CD4-positive, alpha-beta T cell treated with Interferon alpha-2 for 1 hour (primary cell): ENCODE results near the gene TSPEAR.
"Not testable (repeated sequence)": the region's sequence is repeated elsewhere in the genome, so short reads cannot be mapped to it uniquely, and the experiment has no call there.

Experiments used
- DNase-seq, 2 donors: peaks; one replicate each; pipeline ENCODE4 v3.0.0-alpha.2; 2020 to 2022

Gene TSPEAR

DNA sequence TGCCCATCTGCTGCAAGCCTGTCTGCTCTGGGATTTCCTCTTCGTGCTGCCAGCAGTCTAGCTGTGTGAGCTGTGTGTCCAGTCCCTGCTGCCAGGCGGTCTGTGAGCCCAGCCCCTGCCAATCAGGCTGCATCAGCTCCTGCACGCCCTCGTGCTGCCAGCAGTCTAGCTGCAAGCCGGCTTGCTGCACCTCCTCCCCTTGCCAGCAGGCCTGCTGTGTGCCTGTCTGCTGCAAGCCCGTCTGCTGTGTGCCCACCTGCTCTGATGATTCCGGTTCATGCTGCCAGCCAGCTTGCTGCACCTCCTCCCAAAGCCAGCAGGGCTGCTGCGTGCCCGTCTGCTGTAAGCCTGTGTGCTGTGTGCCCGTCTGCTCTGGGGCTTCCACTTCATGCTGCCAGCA is 110.3 kb downstream of the TSPEAR start:
- not testable (repeated sequence) for DNase-seq

DNA sequence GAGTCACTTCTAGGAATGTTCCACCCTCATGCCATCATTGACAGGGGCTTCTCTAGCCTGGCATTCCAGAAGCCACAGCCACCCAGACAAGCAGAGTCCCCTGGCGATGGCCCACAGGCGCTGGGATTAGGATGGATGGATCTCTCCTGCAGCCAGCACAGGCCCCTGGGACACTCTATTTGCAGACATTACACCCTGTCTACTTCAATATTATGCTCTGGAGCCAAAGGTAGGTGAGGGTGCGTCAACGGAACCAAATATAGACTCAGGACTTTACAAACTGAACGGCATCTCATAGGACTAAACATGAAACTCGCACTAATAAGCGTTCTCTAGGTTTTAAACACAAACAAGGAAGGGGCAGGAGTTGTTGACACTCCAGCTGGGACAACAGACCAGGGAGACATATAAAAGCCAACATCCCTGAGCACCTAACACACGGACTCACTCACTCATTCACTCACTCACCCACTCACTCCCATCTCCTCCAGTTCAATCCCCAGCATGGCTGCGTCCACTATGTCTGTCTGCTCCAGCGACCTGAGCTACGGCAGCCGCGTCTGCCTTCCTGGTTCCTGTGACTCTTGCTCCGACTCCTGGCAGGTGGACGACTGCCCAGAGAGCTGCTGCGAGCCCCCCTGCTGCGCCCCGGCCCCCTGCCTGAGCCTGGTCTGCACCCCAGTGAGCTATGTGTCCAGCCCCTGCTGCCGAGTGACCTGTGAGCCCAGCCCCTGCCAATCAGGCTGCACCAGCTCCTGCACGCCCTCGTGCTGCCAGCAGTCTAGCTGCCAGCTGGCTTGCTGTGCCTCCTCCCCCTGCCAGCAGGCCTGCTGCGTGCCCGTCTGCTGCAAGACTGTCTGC is 111.0 kb downstream of the TSPEAR start, which contains the start of gene KRTAP10-7:
TSS of gene KRTAP10-7 (plus strand) at position 480 of the 861 bp plus-strand sequence. CDS start at position 505, 25 bp downstream.
- not testable (repeated sequence) for DNase-seq

DNA sequence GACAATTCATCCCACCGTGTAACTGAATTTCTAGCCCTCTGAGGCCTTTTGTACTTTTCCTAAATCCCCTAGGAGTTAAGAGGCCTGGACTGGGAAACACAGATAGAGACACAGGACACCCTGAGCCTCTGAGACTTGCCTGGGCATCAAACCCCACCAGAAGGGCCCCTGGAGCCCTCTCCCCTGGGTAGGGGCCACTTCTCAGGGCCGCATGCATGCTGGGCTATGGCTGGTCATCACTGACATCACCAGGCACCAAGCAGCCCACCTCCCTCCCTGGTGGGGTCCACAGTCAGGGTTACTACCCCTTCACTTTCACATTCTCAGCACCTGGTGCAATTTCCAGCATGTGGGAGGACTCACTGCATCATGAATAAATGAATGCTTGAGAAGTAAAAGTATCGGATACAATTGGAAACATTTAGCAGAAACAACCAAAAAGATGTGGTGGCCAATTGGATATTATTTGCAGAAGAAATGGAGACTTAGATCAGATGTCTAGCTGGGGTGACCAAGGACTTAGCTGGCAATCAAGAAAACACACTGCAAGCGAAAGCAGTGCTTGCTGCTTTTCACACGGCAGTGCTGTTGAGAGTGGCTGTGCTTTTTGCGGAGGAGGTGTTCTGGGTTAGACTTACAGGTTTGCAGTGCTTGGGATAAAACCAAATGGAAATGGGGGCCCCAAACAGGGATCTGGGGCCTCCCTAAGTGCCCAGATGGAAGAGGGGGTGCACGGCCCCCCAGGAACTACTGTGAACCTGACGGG is 111.9 kb downstream of the TSPEAR start:
- DNase-seq = no peak

DNA sequence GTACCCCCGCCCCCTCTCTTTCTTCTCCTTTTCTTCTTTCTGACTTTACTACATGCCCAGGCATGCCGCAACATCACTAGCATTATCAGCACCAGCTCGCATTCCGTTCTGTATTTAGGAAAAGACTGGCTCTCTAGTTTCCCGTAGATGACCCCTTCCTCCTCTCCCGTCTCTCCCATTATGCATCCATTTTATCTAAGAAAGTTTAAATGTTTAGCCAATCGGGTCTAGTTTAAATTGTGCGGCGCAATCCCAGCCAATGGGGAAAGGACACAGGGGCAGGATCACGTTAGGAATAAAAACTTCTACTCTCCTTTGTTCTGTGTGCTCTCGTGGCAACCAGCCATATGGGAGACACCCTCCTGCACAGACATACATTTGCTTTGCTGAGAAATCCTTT is 113.3 kb downstream of the TSPEAR start:
- DNase-seq = no peak

DNA sequence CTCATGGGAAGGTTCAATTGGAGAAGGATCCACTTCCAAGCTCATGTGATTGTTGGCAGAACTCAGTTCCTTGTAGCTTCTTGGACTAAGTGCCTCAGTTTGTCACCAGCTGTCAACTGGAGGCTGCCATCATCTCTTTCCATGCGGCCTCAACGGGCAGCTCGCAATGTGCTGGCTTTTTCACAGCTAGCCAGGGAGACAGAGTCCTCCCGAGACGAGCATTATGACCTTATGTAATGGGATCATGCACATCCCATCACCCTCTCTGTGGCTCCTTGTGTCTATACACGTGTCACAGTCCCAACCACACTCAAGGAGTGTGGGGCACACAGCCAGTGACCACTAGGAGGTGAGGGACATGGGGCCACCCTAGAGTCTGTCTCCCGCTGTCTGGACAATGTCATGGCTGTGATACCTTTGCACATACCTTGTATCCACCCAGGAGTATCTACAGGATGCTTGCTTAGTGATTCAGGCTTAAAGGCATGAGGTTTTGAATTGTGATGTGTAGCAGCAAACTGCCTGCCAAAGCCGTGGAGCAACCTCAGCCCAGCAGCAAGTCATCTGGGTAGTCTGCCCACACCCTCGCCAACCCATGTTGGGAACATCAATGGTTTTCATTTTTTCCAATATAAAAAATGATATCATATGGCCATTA is 115.2 kb downstream of the TSPEAR start:
- DNase-seq = no peak

DNA sequence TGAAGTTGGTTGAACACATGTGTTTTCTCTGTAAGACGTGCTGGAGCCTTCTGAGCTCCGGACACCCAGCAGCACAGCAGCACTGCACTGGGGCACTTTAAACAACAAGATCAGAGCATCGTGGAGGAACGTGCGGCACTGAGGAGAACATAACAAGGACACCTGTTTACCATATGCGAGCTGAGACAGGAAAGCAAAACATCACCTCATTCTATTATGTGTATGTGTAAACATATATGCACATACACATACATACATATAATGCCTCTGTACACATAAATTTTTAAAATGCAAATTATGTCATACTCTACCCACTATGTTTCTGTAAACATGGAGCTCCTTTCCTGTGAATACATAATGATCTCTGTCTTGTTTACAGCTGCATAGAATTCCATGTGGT is 115.8 kb downstream of the TSPEAR start:
- DNase-seq = no peak

DNA sequence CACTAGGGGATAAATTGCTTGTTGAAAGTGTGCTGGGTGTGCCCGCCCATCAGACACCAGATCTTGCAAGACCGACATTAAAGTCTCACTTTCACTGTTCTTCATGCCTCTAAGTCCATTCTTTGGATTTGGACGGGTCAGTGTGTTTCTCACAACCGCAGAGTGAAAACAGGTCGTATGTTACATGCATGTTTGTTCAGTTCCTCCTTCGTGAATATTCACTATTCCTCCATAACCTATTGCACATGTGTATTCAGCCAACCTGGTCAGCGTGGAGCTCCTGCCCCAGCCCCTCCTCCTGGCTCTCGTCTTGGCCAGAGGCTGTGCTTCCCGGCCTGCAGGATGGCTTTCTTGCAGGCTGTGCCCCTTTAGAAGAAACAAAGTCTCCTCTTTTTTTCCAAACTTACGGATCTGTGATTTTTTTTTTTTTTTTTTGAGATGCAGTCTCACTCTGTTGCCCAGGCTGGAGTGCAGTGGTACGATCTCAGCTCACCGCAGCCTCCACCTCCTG is 116.9 kb downstream of the TSPEAR start:
- no peak for DNase-seq

DNA sequence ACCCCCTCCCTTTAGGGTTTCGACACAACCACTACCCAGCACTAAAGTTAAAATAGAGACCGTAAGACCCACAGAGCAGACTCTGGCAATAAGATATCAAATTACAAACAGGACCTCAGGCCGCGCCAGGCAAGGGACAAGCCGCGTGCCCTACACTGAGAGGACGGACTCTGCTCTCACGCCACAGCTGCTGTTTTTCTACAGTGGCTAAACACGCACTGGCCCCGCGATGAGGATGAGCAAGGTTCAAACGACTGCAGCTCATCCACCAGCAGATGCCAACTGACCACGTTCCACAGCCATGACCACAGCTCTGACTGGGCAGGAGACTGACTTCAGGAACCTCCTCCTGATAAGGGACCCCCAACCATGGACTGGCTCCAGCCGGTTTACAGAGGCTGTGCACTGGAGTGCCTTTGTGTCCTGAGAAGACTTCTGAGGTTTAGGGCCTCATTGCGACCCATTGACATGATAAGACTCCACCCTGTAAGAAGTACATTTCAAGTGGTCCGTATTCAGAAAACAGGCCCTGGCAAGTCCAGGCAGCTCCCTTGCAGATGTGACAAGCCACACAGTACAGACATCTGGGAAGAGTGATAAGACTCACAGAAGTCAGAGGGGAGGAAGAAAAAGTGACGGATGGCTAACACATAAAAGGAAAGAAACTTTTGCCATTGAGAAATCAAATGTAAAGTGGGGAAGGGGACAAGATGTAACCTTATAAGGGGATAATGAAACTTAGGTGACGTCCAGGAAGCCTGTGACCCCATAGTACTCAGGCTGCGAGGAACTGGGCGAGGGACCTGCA is 117.6 kb downstream of the TSPEAR start:
- no peak for DNase-seq

DNA sequence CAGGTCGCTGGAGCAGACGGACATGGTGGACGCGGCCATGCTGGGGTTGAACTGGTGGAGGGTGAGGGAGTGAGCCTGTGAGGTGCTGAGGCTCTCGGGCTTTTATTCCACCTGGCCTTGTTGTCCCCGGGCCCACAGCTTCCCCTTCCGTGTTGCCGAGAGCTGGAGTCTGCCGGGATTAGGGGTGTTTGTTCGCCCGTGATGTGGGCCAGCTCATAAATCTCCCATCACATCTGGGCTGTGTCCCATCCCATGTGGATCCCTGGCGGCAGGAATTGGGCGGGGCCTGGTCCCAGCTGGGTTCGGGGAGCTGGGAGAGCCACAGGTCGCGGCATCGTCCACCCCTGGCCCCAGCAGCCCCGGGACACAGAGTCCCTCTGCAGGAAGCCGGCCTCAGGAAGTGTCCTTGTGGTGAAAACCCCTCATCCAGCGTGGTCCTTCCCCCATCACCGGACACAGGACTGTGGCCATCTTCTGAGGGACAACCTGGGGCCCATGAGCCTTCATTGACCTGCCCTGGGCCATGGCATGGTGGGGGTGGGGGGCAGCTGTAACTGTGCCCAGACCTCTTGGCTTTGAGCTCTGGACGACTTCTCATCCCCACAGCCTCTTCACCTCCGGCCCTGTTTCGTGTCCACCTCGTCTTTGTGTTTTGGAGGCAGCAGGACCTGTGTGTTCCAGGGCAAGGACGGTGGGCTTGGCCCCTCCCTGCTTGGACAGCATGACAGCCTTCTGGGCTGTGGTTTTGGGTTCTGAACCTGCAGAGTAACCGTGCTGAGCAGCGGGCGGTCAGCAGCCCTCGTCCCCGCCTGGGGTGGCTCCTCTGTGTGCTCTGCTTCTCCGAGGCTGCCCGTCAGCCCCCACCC is 118.7 kb downstream of the TSPEAR start, which contains the start of gene KRTAP10-6:
TSS of gene KRTAP10-6 (minus strand) at position 60 of the 866 bp plus-strand sequence. CDS start at position 39, 21 bp downstream.
- DNase-seq = no peak

DNA sequence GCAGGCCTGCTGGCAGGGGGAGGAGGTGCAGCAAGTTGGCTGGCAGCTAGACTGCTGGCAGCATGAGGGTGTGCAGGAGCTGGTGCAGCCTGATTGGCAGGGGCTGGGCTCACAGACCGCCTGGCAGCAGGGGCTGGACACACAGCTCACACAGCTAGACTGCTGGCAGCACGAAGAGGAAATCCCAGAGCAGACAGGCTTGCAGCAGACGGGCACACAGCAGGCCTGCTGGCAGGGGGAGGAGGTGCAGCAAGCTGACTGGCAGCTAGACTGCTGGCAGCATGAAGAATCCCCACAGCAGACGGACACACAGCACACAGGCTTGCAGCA is 119.6 kb downstream of the TSPEAR start:
- DNase-seq = not testable (repeated sequence)

DNA sequence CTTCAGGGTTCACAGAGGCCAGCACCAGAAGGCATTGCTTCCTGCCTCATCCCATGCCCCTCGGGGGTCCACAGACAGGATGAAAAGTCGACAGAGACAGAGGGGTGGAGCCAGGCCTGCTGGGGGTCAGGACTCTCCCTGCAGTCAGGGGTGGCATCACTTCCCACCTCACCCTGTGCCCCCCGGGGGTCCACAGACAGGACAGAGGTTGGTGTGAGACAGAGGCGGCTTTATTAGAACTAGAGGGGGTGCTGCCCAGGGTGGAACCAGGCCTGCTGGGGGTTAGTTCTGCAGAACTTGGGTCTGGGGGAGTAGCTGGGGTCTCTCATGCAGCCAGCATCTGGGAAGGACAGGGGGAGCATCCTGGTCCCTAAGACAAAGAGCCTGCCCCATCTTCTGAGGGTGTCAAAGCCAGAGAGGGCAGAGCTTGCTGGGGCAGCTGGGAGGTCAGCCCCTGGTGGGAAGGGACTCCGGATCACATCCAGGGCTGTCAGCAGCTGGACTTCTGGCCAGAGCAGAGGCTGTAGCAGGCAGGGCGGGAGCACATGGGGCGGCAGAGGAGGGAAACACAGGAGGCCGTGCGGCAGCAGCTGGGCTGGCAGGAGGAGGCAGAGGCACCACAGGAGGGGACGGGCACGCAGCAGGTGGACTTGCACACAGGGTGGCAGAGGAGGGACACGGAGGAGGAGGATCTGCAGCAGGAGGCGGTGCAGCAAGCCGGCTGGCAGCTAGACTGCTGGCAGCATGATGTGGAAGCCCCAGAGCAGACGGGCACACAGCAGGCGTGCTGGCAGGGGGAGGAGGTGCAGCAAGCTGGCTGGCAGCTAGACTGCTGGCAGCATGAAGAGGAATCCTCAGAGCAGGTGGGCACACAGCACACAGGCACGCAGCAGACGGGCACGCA is 120.2 kb downstream of the TSPEAR start:
- not testable (repeated sequence) for DNase-seq

DNA sequence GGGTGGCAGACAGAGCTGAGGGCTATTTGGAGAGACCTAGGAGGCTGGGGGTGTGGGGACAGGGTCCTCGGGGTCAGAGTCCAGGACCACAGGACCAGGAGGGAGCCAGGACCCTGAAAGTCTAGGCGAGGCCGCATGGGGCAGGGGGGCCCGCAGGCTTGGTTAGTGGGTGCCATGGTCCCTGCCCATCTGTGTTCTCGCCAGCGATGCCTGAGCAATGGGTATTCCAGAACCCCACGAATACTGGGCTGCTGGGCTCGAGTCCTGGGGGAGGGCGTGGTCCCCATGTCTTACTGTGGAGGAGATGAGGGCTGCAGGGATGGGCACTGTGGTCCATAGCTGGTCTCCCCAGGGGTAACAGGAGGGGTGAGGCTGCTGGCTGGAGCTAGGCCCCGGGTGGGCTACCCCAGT is 121.1 kb downstream of the TSPEAR start:
- no peak for DNase-seq

DNA sequence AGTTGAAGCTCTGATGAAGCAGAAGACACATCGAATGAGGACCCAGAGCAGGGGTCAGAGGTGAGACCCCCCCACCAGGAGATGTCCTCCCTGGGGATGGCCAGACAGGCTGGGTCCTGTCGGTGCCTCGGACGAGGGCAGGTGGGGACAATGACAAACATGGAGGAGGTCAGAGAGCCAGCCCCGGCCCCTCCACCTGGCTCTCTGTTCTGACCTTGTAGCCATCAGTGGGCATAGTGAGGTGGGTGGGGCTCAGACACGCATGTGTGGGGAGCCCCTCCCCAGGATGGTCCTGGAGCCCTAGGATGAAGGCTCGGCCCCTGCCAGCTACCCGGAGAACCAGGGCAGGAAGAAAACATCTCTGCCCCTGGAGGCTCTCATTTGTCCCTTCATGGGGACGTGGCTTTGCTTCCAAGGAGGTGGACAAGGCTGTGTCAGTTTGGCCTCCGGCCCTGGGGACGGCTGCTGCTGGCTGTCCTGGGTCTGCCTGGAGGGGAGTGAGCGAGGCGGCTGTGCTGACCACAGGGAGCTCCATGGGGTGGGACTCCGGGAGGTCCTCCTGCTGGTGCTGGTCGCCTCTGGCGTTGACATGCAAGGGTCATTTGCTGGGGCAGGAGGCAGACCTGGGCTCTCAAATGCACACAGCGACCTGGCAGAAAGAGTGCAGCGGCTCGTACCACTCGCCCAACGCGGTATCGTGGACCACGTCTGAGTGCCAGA is 121.6 kb downstream of the TSPEAR start:
- DNase-seq = no peak

DNA sequence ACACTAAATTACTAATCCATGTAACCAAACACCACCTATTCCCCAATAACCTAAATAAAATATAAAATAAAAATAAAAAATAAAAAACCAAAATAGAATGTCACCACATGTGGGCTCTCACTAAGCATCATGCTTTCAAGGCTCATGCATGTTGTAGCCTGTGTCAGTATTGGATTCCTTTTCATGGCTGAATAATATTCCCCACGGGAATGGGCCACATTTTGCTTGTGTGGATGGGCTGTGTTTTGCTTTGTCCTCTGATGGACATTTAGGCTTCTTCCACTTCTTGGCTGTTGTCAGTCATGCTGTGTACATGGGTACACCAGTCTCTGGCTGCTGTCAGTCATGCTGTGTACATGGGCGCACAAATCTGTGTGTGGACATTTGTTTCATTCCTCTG is 122.3 kb downstream of the TSPEAR start:
- DNase-seq = no peak

DNA sequence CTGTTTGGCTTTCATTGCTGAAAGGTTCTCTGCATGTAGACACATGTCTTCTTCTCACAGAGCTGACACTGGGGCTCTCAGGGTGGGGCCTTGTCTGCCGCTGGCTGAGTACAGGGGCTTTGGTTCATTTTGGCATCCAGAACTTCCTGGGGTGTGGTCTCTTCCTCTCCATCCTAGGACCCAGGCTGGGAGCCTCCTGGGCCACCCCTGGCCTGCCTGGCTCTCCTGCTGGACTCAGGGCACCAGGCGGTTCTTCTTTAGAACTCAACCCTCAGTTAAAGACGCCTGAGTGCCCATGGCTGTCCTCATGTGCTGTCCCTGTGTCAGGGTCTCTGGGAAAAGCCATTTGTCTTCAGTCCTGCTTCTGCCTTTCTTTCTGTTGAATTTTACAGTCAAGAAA is 125.5 kb downstream of the TSPEAR start:
- DNase-seq = no peak

DNA sequence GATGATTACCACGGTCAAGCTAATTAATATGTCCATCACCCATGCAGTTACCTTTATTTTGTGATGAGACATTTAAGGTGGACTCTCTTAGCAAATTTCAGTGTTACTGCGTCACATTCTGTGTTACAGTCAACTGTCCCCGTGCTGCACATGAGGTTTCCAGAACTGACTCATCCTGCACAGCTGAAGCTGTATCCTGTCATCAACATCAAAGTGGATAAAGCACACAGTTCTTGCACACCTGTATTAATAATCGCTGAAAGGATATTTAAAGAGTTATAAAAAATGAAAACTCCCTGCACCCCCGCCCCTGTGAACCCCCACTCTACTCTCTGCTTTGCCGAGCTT is 127.6 kb downstream of the TSPEAR start:
- peak in 1 of 2 donors; percentile 27 for DNase-seq

DNA sequence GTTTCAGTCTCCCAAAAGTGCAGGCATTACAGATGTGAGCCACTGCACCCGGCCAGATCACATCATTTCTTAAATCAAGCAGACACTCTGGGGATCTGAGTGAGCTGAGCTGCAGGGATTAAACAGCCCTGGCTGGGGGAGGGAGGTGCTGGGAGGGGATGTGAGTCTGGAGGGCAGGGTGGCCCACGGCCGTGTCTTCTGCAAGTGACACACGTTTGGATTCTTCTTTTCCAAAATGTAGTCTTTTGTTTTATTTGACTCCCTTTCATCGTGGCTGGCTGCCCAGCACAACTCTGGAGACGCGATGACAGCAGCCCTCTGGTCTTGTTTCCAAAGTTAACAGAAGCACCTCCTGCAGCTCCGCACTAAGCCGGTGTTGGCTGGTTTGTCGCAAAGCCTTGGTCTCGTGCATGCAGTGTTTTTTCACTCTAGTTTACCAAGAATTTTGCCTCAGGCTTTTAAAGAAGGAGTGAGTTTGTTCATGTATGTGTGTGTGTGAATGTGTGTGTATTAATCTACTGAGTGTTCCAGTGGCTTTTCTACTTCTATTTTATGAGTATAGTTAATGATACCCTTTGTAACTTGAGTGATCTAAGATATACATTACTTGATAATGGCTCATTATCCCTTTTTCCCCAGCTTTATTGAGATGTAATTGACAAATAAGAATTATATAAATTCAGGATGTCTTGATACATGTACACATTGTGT is 128.1 kb downstream of the TSPEAR start:
- no peak for DNase-seq

DNA sequence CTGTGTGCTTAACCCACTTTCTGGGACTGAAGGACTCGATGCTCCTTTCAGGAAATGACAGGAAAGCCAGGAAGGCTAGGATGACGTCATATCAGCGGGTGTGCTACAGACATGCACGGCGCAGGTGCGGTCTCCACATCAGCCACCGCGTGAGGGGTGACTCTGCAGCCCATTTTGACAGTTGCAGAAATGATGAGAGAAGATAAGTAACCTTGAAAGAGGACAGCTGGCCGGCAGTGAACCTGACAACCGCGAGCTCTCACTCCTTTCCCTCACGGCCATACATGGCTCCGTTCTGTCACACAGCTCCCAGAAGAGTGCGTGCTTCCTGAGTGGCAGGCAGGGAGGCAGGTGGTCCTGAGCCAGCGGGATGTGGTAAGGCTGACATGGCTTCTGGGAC is 129.3 kb downstream of the TSPEAR start:
- no peak for DNase-seq

DNA sequence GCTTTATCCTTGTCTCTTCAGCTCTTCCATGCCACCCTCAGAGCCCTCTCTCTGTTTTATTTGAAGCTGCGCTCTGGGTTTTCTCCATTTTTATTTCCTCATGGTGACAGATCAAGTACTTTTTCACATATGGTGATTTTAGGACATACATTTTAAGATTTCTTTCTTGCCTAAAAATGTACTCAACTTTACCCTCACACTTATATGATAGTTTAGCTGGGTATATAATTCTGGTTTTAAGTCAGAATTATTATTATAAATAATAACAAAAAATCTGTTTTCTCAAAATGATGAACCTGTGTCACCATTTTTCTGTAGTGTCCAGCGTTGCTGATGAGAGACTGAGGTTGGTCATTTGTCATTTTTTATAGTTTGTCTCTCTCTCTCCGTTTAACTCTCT is 130.2 kb downstream of the TSPEAR start:
- DNase-seq = no peak
